ENCODE data around the gene DNTT. TPM values are rescaled to one million over a fixed set of nuclear protein-coding genes. Genes with fewer than 3 reads are reported as not detected.

The DNTT gene
- total and polyA plus RNA-seq, 7 donors: 0.01 TPM; not detected in 6

- H3K4me3 ChIP-seq: no peak overlapping the region
- TF ChIP-seq CTCF (IDR thresholded peaks at IDR 0.05): no peak
- 84 to 90% (median 86%) methylated on average over 3 of the region's 3 CpGs for WGBS, 3 donors
- no peaks in the 10 kb centered on the region for H3K4me1 ChIP-seq
- H3K27ac ChIP-seq: no peak overlapping the region
- H3K9me3 ChIP-seq: no peaks in the 10 kb centered on the region
- no peak for DNase-seq
- H3K27me3 ChIP-seq (ENCODE audit: insufficient read depth in 3 of 3, low read length in 2 of 3): no peaks in the 10 kb centered on the region
- no peak for ATAC-seq
- intact Hi-C loops (cut with DNase I): no loop called here
- H3K36me3 ChIP-seq (ENCODE audit: insufficient read depth in 1 of 2, low read depth in 1 of 2): no peaks in the 10 kb centered on the region
These were observed 25.0 kb upstream of the DNTT start for GRCh38 chr10:96279191-96279641.

- WGBS, 3 donors: 74 to 85% (median 82%) methylated on average over 2 of the region's 2 CpGs
- no peak for TF ChIP-seq CTCF (IDR thresholded peaks at IDR 0.05)
- no peaks in the 10 kb centered on the region for H3K36me3 ChIP-seq (ENCODE audit: insufficient read depth in 1 of 2, low read depth in 1 of 2)
- H3K4me3 ChIP-seq: no peak overlapping the region
- no peak overlapping the region for H3K27ac ChIP-seq
- no peak for DNase-seq
- intact Hi-C loops (cut with DNase I): no loop called here
- no peaks in the 10 kb centered on the region for H3K4me1 ChIP-seq
- no peaks in the 10 kb centered on the region for H3K9me3 ChIP-seq
- no peak for ATAC-seq
- no peaks in the 10 kb centered on the region for H3K27me3 ChIP-seq (ENCODE audit: insufficient read depth in 3 of 3, low read length in 2 of 3)
These were observed 23.4 kb upstream of the DNTT start for GRCh38 chr10:96280859-96281258.

- 83 to 85% (median 84%) methylated on average over 3 of the region's 3 CpGs for WGBS, 3 donors
These were observed 22.7 kb upstream of the DNTT start for GRCh38 chr10:96281444-96282029.

GRCh38 chr10:96283351-96283750 is 20.9 kb upstream of the DNTT start:
- H3K27ac ChIP-seq: no peak overlapping the region
- DNase-seq (no peak), ATAC-seq (no peak)
- intact Hi-C loops (cut with DNase I): no loop called here
- H3K36me3 ChIP-seq (ENCODE audit: insufficient read depth in 1 of 2, low read depth in 1 of 2): no peaks in the 10 kb centered on the region
- H3K27me3 ChIP-seq (ENCODE audit: insufficient read depth in 3 of 3, low read length in 2 of 3): no peaks in the 10 kb centered on the region
- no peak for TF ChIP-seq CTCF (IDR thresholded peaks at IDR 0.05)
- no peak overlapping the region for H3K4me3 ChIP-seq
- WGBS, 3 donors: 55 to 64% (median 62%) methylated on average over 2 of the region's 2 CpGs
- peaks cover 7% of the 10 kb centered on the region for H3K4me1 ChIP-seq
- no peaks in the 10 kb centered on the region for H3K9me3 ChIP-seq

More at GRCh38 chr10:96281444-96282029, 22.7 kb upstream of the DNTT start:
- no peaks in the 10 kb centered on the region for H3K9me3 ChIP-seq
- DNase-seq (no peak), ATAC-seq (no peak)
- TF ChIP-seq CTCF (IDR thresholded peaks at IDR 0.05): no peak
- H3K27me3 ChIP-seq (ENCODE audit: insufficient read depth in 3 of 3, low read length in 2 of 3): no peaks in the 10 kb centered on the region
- no peak overlapping the region for H3K4me3 ChIP-seq
- H3K27ac ChIP-seq: no peak overlapping the region
- H3K4me1 ChIP-seq: no peaks in the 10 kb centered on the region
- H3K36me3 ChIP-seq (ENCODE audit: insufficient read depth in 1 of 2, low read depth in 1 of 2): no peaks in the 10 kb centered on the region
- intact Hi-C loops (cut with DNase I): no loop called here

GRCh38 chr10:96283756-96284155 is 20.5 kb upstream of the DNTT start:
- no peaks in the 10 kb centered on the region for H3K27me3 ChIP-seq (ENCODE audit: insufficient read depth in 3 of 3, low read length in 2 of 3)
- ATAC-seq: no peak
- intact Hi-C loops (cut with DNase I): no loop called here
- no peak for DNase-seq
- H3K36me3 ChIP-seq (ENCODE audit: insufficient read depth in 1 of 2, low read depth in 1 of 2): no peaks in the 10 kb centered on the region
- TF ChIP-seq CTCF (IDR thresholded peaks at IDR 0.05): no peak
- no peaks in the 10 kb centered on the region for H3K9me3 ChIP-seq
- H3K4me1 ChIP-seq: peaks cover 10% of the 10 kb centered on the region
- 91 to 92% (median 92%) methylated on average over 6 of the region's 6 CpGs for WGBS, 3 donors
- H3K27ac ChIP-seq: no peak overlapping the region
- no peak overlapping the region for H3K4me3 ChIP-seq

Measured in psoas muscle (tissue), 8 donors.